Lower leg skin (tissue), 3 donors: Measurements from ENCODE around the gene OXCT1.

Experiments used
- POLR2A ChIP-seq, 2 donors: fragments of 450-650 bp; IDR thresholded peaks; one replicate each; pipeline ENCODE4 v1.6.1; 2016 to 2017; ENCODE audit warnings: antibody characterized with exemption in 2 of 2, mild to moderate bottlenecking in 1 of 2, moderate library complexity in 1 of 2
- TF ChIP-seq, protein P1 (sequence below), 3 donors: fragments of 450-650 bp; IDR thresholded peaks; one replicate each; pipeline ENCODE4 v1.5.1; 2016; ENCODE audit warnings: antibody characterized with exemption in 3 of 3, mild to moderate bottlenecking in 3 of 3, moderate library complexity in 2 of 3

DNA sequence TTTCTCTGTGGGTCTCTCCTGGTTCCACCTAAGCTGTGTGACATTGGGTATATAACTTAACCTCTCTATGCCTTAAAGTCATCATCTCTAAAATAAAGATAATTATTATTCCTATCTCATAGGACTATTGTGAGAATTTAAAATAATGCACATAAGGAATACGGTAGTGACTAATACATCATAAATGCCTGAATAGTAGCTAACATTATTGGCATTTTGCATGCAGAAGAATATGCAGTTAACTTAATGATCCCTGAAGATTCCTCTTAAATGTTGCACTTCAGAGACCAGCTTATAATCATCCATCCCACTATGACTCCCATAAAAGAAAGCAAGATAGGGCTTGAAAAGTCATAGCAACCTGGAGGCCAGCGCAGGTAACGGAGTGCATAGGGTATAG is 32.4 kb downstream of the OXCT1 start:
- TF ChIP-seq, protein P1, sequence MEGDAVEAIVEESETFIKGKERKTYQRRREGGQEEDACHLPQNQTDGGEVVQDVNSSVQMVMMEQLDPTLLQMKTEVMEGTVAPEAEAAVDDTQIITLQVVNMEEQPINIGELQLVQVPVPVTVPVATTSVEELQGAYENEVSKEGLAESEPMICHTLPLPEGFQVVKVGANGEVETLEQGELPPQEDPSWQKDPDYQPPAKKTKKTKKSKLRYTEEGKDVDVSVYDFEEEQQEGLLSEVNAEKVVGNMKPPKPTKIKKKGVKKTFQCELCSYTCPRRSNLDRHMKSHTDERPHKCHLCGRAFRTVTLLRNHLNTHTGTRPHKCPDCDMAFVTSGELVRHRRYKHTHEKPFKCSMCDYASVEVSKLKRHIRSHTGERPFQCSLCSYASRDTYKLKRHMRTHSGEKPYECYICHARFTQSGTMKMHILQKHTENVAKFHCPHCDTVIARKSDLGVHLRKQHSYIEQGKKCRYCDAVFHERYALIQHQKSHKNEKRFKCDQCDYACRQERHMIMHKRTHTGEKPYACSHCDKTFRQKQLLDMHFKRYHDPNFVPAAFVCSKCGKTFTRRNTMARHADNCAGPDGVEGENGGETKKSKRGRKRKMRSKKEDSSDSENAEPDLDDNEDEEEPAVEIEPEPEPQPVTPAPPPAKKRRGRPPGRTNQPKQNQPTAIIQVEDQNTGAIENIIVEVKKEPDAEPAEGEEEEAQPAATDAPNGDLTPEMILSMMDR (IDR thresholded peaks at IDR 0.05): no peak
- no peak for TF ChIP-seq POLR2A (IDR thresholded peaks at IDR 0.05)
